HL-60 (cell line): Measurements from ENCODE around the gene UGCG.

Experiments
- CTCF ChIP-seq: IDR thresholded peaks from one replicate; pipeline ENCODE4 v1.5.1; 2011; ENCODE audit warnings: low read length, control low read depth, inconsistent platforms; ENCODE audit not compliant: insufficient read depth
- GABPA ChIP-seq: IDR thresholded peaks from 2 replicates; pipeline ENCODE4 v1.6.1; 2012; ENCODE audit warnings: low read depth
- POLR2AphosphoS5 ChIP-seq: IDR thresholded peaks from 2 replicates; pipeline ENCODE4 v1.6.1; 2012; ENCODE audit warnings: low read depth
- REST ChIP-seq: IDR thresholded peaks from 2 replicates; pipeline ENCODE4 v1.6.1; 2012; ENCODE audit warnings: low read depth; ENCODE audit not compliant: insufficient replicate concordance
- SPI1 ChIP-seq: IDR thresholded peaks from 2 replicates; pipeline ENCODE4 v1.6.1; 2012; ENCODE audit warnings: low read depth, mild to moderate bottlenecking, borderline replicate concordance

- TF ChIP-seq CTCF: no peak
- no peak for TF ChIP-seq REST
- no peak for TF ChIP-seq POLR2AphosphoS5
- no peak for TF ChIP-seq SPI1
- no peak for TF ChIP-seq GABPA
Measured at GRCh38 chr9:111925784-111926183, 29.2 kb downstream of the UGCG start.
